BLaER1 treated with 17β-estradiol and CSF1 and Interleukin-3, amounts not matched to agents 10 nM and 100 nM (cell line): Measurements from ENCODE around the gene UTP18.
A peak's percentile ranks its signal among the peaks of the same experiment; 100 is the strongest.
"Not testable (repeated sequence)": the region's sequence is repeated elsewhere in the genome, so short reads cannot be mapped to it uniquely, and the experiment has no call there.

Experiments
- H3K27ac ChIP-seq, 11 experiments: shearing (Covaris generic); formaldehyde crosslinking; 2 replicates each; pipeline ENCODE4 v1.8.1; 2022
- H3K27me3 ChIP-seq, 11 experiments: shearing (Covaris generic); formaldehyde crosslinking; 2 replicates each; pipeline ENCODE4 v1.8.1; 2022
- H3K36me3 ChIP-seq, 11 experiments: shearing (Covaris generic); formaldehyde crosslinking; 2 replicates each; pipeline ENCODE4 v1.8.1; 2022
- H3K4me1 ChIP-seq, 10 experiments: shearing (Covaris generic); formaldehyde crosslinking; 2 replicates each; pipeline ENCODE4 v1.8.1; 2022
- H3K4me2 ChIP-seq, 11 experiments: shearing (Covaris generic); formaldehyde crosslinking; 2 replicates each; pipeline ENCODE4 v1.8.1; 2022
- H3K4me3 ChIP-seq, 10 experiments: shearing (Covaris generic); formaldehyde crosslinking; 2 replicates each; pipeline ENCODE4 v1.8.1; 2022
- H3K9ac ChIP-seq, 11 experiments: shearing (Covaris generic); formaldehyde crosslinking; 2 replicates each; pipeline ENCODE4 v1.8.1; 2022
- H3K9me3 ChIP-seq, 11 experiments: shearing (Covaris generic); formaldehyde crosslinking; replicated peaks in 1 of 11; 2 replicates each; pipeline ENCODE4 v1.8.1; 2022
- H4K20me1 ChIP-seq, 11 experiments: shearing (Covaris generic); formaldehyde crosslinking; 2 replicates each; pipeline ENCODE4 v1.8.1; 2022
- Cebpa-rat ChIP-seq, 11 experiments: shearing (Covaris generic); IDR thresholded peaks; 2 replicates each; pipeline ENCODE4 v1.8.1; 2022

Gene UTP18

DNA sequence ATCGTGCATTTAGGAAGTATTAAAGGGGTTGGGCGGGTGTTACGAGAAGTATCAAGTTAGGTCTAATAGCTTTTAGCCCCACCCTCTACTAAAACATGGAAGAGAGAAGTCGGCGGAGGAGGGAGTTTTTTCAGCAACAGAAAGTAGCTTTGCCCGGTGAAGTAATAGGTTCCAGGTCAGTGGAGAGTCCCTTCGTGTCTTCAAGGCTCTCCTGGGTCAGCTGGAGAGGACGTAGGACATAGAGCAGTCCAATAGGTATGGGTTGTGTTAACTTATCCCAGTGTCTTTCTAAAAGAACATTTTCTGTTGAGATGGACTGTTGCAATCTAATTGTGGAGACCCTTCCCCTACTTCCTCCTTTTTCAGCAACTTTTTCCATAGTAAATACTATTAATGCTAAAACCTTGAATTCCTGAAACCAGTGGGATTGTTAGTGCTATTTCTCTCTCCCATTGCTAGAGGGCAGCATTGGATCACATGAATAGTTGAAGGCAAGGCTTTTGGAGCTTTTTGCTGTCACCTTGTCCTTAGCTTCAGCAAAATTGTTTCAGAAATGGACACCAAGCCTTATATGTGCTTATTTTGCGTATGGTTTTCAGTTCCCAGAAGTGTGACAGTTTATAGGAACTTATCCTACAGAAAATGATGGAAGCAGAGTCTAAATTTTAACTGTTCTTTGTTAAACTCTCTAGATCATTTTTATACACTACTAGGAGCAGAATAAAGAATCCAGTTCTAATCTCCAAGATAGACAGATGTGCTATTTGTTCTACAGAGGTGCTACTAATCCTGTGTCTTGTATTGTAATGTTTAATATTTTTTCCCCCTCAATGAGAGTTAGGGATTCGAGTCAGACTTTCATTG lies 38.4 kb downstream of the UTP18 start:
- Histone ChIP-seq H3K27ac (no peak overlapping the region), H3K9ac (no peak overlapping the region), H3K27me3 (no peaks in the 10 kb centered on the region), H3K9me3 (peaks cover 0 to 9% (median 7%) of the 10 kb centered on the region in 11 experiments; a peak in 13 of 22 replicates), H3K4me1 (no peaks in the 10 kb centered on the region), H4K20me1 (peaks cover 0 to 27% (median 17%) of the 10 kb centered on the region in 11 experiments; a peak in 10 of 22 replicates), H3K4me3 (no peak overlapping the region), H3K36me3 (peaks cover 38 to 62% (median 54%) of the 10 kb centered on the region in 11 experiments), H3K4me2 (no peak overlapping the region)
- TF ChIP-seq Cebpa-rat (IDR thresholded peaks at IDR 0.05): no peak

DNA sequence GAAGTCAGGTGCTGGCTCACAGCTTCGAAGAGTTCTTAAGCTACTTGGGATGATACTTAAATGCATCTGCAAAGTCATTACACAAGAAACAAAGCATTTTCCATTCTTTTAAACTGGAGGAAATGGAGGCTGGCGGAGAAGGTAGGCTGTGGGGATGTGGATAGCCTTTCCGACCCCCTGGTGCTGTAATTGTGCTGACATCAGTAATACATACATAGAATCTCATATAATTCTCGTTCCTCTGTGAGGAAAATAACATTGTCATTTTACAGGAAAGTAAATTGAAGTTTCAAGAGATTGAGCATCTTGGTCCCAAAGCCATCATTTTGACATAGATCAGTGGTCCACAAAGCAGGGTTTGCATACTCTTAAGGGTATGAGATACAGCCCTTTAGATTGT lies 39.5 kb downstream of the UTP18 start:
- Histone ChIP-seq H3K4me3 (no peak overlapping the region), H3K9me3 (peaks cover under 1 to 6% (median 3%) of the 10 kb centered on the region in 11 experiments; a peak in 19 of 22 replicates), H4K20me1 (peaks cover 0 to 27% (median 17%) of the 10 kb centered on the region in 11 experiments; a peak in 10 of 22 replicates), H3K9ac (no peak overlapping the region), H3K4me2 (no peak overlapping the region), H3K27ac (no peak overlapping the region), H3K27me3 (no peaks in the 10 kb centered on the region), H3K36me3 (peaks cover 30 to 55% (median 47%) of the 10 kb centered on the region in 11 experiments), H3K4me1 (no peaks in the 10 kb centered on the region)
- TF ChIP-seq Cebpa-rat (IDR thresholded peaks at IDR 0.05): no peak

DNA sequence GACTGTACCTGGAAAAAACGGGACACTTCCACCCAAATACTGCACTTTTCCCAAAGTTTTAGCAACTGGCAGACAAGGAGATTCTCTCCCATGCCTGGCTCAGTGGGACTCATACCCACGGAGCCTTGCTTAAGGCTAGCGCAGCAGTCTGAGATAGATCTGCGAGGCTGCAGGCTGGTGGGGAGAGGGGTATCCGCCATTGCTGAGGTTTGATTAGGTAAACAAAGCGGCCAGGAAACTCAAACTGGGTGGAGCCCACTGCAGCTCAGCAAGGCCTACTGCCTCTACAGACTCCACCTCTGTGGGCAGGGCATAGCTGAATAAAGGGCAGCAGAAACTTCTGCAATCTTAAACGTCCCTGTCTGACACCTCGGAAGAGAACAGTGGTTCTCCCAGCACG lies 44.8 kb downstream of the UTP18 start:
- no peak for TF ChIP-seq Cebpa-rat (IDR thresholded peaks at IDR 0.05)
- peaks cover under 1 to 22% (median 10%) of the 10 kb centered on the region in 11 experiments; a peak in 16 of 22 replicates for H3K36me3 ChIP-seq
- H3K4me2 ChIP-seq: no peak overlapping the region
- H4K20me1 ChIP-seq: no peaks in the 10 kb centered on the region
- no peak overlapping the region for H3K4me3 ChIP-seq
- no peak overlapping the region for H3K27ac ChIP-seq
- no peaks in the 10 kb centered on the region for H3K27me3 ChIP-seq
- H3K4me1 ChIP-seq: no peaks in the 10 kb centered on the region
- peaks cover 14 to 24% (median 18%) of the 10 kb centered on the region in 11 experiments; a peak in 20 of 22 replicates for H3K9me3 ChIP-seq
- H3K9ac ChIP-seq: no peak overlapping the region

DNA sequence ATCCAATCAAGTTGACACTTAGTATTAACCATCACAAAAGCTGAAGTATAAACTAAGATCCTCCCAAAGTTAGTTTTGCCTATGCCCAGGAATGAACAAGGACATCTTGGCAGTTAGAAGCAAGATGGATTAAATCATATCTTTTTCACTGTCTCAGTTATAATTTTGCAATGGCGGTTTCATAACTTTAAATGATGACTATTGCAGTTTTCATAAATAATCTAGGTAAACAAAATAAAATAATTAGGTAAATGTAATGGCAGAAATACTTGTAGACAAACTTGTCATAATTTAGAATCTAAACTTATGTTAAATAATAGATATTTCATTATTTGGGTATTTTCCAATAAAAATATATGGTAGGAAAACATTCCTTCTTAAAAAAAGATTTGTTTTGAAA lies 51.7 kb downstream of the UTP18 start:
- not testable (repeated sequence) for H4K20me1 ChIP-seq, H3K27ac ChIP-seq, H3K4me3 ChIP-seq, H3K4me1 ChIP-seq, H3K9ac ChIP-seq, H3K4me2 ChIP-seq, H3K27me3 ChIP-seq, H3K36me3 ChIP-seq
- peaks cover 19 to 36% (median 29%) of the 10 kb centered on the region in 11 experiments for H3K9me3 ChIP-seq

DNA sequence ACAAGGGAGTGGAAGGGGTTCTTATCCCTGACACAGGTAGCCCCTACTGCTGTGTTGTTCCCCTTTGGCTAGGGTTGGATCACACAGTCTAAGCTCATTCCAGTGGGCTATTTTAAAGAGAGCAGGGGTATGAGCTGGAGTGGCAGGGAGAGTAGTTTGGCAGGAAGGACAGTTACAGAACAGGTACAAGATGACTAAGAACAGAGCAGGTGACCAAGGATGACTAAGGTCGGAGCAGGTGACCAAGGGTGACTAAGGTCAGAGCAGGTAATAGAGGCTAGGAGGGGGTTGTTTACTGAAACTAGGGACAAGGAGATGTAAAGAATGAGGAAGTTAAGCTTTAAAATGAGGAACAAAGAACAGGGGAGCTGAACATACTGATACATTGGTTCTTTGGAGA lies 58.8 kb downstream of the UTP18 start:
- no peaks in the 10 kb centered on the region for H3K4me1 ChIP-seq
- no peaks in the 10 kb centered on the region for H3K27me3 ChIP-seq
- H3K27ac ChIP-seq: no peak overlapping the region
- H3K4me3 ChIP-seq: 0 out of 20 replicates have a peak overlapping the region, but pooled peaks of 1 of the 10 experiments have one; percentile 7
- H3K9ac ChIP-seq: no peak overlapping the region
- H4K20me1 ChIP-seq: no peaks in the 10 kb centered on the region
- H3K36me3 ChIP-seq: peaks cover 0 to 11% (median 0%) of the 10 kb centered on the region in 11 experiments; a peak in 1 of 22 replicates
- no peak overlapping the region for H3K4me2 ChIP-seq
- peaks cover 44 to 60% (median 54%) of the 10 kb centered on the region in 11 experiments for H3K9me3 ChIP-seq
- no peak for TF ChIP-seq Cebpa-rat (IDR thresholded peaks at IDR 0.05)

DNA sequence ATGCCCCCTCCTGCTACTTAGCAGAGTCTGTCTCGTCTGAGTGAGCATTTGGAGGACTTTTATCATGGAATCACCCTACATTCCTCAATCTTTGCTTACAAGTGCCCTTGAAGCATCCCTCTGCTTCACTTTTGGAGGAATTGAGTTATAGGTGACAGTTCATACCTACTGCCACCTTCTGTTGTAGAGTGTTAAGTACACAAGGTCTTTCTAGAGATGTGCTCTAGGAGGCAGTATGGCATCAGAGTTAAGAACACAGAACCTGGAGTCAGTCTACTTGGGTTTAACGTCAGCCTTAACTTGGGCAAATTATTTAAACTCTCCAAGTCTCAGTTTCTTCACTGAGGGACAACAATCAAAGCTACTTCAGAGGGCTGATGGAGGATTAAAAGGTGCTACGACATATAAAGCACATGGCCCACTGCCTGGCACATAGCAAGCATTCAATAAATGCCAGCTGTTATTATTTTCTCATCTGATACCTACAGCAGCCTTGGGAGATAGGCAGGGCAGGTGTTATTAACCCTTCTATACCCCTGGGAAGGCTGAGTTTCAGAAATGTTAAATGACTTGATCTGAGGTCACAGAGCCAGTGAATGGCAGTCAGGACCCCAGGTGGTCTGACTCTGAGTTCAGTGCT lies 62.2 kb downstream of the UTP18 start:
- Histone ChIP-seq H3K4me1 (no peaks in the 10 kb centered on the region), H3K4me3 (no peak overlapping the region), H3K36me3 (peaks cover 0 to 11% (median 0%) of the 10 kb centered on the region in 11 experiments; a peak in 1 of 22 replicates), H3K9me3 (peaks cover 20 to 32% (median 27%) of the 10 kb centered on the region in 11 experiments), H3K4me2 (no peak overlapping the region), H3K9ac (no peak overlapping the region), H3K27me3 (no peaks in the 10 kb centered on the region), H3K27ac (no peak overlapping the region), H4K20me1 (no peaks in the 10 kb centered on the region)
- no peak for TF ChIP-seq Cebpa-rat (IDR thresholded peaks at IDR 0.05)

DNA sequence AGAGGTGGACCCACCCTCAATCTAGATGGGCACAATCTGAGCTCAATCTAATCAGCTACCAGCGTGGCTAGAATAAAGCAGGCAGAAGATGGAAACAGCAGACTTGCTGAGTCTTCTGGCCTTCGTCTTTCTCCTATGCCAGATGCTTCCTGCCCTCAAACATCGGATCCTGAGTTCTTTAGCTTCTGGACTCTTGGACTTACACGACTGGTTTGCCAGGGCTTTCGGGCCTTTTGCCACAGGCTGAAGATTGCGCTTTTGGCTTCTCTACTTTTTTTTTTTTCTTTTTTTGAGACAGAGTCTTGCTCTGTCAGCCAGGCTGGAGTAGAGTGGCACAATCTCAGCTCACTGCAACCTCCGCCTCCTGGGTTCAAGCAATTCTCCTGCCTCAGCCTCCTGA lies 65.1 kb downstream of the UTP18 start:
- Histone ChIP-seq H3K4me2 (no peak overlapping the region), H4K20me1 (no peaks in the 10 kb centered on the region), H3K9ac (no peak overlapping the region), H3K27me3 (no peaks in the 10 kb centered on the region), H3K4me3 (no peak overlapping the region), H3K9me3 (peaks cover 0 to 5% (median 0%) of the 10 kb centered on the region in 11 experiments; a peak in 2 of 22 replicates), H3K36me3 (no peaks in the 10 kb centered on the region), H3K4me1 (no peaks in the 10 kb centered on the region), H3K27ac (no peak overlapping the region)
- TF ChIP-seq Cebpa-rat (IDR thresholded peaks at IDR 0.05): no peak

DNA sequence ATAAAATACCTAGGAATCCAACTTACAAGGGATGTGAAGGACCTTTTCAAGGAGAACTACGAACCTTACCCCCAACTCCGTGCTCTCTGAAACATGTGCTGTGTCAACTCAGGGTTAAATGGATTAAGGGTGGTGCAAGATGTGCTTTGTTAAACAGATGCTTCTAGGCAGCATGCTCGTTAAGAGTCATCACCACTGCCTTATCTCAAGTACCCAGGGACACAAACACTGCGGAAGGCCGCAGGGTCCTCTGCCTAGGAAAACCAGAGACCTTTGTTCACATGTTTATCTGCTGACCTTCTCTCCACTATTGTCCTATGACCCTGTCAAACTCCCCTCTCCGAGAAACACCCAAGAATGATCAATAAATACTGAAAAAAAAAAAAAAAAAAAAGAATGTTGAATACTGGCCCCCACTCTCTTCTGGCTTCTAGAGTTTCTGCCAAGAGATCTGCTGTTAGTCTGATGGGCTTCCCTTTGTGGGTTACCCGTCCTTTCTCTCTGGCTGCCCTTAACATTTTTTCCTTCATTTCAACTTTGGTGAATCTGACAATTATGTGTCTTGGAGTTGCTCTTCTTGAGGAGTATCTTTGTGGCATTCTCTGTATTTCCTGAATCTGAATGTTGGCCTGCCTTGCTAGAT lies 70.6 kb downstream of the UTP18 start:
- not testable (repeated sequence) for H3K4me1 ChIP-seq, H3K4me3 ChIP-seq, H3K27me3 ChIP-seq, H3K9ac ChIP-seq, H4K20me1 ChIP-seq, H3K9me3 ChIP-seq, H3K4me2 ChIP-seq, H3K27ac ChIP-seq, H3K36me3 ChIP-seq

DNA sequence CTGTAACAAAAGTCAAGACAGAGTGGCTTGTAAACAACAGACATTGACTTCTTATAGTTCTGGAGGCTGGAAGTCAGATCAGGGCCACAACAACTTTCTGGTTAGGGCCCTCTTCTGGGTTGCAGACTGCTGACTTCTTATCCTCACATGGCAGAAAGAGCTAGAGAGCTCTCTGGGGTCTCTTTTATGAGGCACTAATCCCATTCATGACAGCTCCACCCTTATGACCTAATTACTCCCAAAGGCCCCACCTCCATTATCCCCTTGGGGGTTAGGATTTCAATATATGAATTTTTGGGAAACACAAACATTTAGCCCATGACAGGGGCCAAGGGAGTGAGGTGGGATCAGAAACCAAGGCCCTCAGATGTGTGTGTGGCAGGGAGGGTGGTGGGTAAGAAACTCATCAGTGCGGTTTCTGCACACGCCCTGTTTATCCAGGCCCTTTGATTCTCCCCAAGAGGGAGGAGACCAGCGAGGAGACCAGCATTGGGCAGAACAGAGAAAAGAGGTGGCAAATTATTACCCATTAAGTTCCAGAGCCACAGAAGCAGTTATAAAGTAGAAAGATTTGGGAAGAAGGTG lies 74.8 kb downstream of the UTP18 start:
- no peak for TF ChIP-seq Cebpa-rat (IDR thresholded peaks at IDR 0.05)
- Histone ChIP-seq H3K27ac (no peak overlapping the region), H3K9ac (no peak overlapping the region), H3K36me3 (no peaks in the 10 kb centered on the region), H3K4me1 (no peaks in the 10 kb centered on the region), H3K9me3 (no peaks in the 10 kb centered on the region), H4K20me1 (no peaks in the 10 kb centered on the region), H3K27me3 (no peaks in the 10 kb centered on the region), H3K4me2 (no peak overlapping the region), H3K4me3 (no peak overlapping the region)
